HEK293T (cell line): ENCODE results near the gene CHST12.

Source experiments
- ARNT ChIP-seq: fragments of 450-650 bp; IDR thresholded peaks from 2 replicates; pipeline ENCODE4 v1.6.1; 2017; ENCODE audit warnings: mild to moderate bottlenecking
- CTBP1 ChIP-seq: fragments of 450-650 bp; IDR thresholded peaks from 2 replicates; pipeline ENCODE4 v1.6.1; 2016; ENCODE audit warnings: borderline replicate concordance
- ELF4 ChIP-seq: fragments of 450-650 bp; IDR thresholded peaks from 2 replicates; pipeline ENCODE4 v1.6.1; 2017; ENCODE audit warnings: antibody characterized with exemption
- FOXA1 ChIP-seq: fragments of 450-650 bp; IDR thresholded peaks from 2 replicates; pipeline ENCODE4 v1.6.1; 2016; ENCODE audit warnings: mild to moderate bottlenecking
- FOXK2 ChIP-seq: fragments of 450-650 bp; IDR thresholded peaks from 2 replicates; pipeline ENCODE4 v1.6.1; 2016; ENCODE audit warnings: mild to moderate bottlenecking
- FOXM1 ChIP-seq: fragments of 450-650 bp; IDR thresholded peaks from 2 replicates; pipeline ENCODE4 v1.6.1; 2017; ENCODE audit warnings: mild to moderate bottlenecking, borderline replicate concordance
- SP1 ChIP-seq: fragments of 450-650 bp; IDR thresholded peaks from 2 replicates; pipeline ENCODE4 v1.6.1; 2017
- SUZ12 ChIP-seq: fragments of 450-650 bp; IDR thresholded peaks from 2 replicates; pipeline ENCODE4 v1.6.1; 2016; ENCODE audit warnings: mild to moderate bottlenecking
- TARDBP ChIP-seq: fragments of 450-650 bp; IDR thresholded peaks from 2 replicates; pipeline ENCODE4 v1.6.1; 2016
- TF ChIP-seq, protein P1 (sequence below): fragments of 450-650 bp; IDR thresholded peaks from 2 replicates; pipeline ENCODE4 v1.6.1; 2016

DNA sequence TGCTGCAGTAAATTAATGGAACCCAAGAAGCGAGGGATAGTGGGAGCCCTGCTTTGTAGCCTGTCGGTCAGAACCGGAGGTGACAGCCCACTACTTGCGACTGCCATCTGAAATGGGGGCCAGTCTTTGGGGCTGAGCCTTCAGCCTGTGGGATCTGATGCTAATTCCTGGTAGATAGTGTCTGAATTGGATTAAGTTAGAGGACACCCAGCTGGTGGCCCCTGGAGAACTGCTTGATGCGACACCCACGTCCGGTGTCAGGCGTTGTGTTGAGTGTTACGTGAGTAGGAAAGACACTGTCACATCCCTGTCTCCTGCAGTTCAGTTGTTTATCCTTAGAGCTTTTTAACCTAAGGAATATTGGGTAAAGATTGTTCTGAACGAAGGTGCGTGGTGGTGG lies 43.8 kb upstream of the CHST12 start:
- TF ChIP-seq SP1 (no peak), CTBP1 (no peak), SUZ12 (no peak), ARNT (no peak), FOXA1 (no peak), TARDBP (no peak), ELF4 (no peak), FOXK2 (no peak), FOXM1 (no peak)
- TF ChIP-seq, protein P1, sequence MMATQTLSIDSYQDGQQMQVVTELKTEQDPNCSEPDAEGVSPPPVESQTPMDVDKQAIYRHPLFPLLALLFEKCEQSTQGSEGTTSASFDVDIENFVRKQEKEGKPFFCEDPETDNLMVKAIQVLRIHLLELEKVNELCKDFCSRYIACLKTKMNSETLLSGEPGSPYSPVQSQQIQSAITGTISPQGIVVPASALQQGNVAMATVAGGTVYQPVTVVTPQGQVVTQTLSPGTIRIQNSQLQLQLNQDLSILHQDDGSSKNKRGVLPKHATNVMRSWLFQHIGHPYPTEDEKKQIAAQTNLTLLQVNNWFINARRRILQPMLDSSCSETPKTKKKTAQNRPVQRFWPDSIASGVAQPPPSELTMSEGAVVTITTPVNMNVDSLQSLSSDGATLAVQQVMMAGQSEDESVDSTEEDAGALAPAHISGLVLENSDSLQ, result no peak
